NCI-H345 treated with DMSO at 0.1 percent for 48 hours (cell line): ENCODE data around the gene CST8.

Source experiments
- DNase-seq: peaks from one replicate; lab custom pipeline; 2025; ENCODE audit not compliant: unreplicated experiment; lab: John Stamatoyannopoulos, UW

The CST8 gene

DNA sequence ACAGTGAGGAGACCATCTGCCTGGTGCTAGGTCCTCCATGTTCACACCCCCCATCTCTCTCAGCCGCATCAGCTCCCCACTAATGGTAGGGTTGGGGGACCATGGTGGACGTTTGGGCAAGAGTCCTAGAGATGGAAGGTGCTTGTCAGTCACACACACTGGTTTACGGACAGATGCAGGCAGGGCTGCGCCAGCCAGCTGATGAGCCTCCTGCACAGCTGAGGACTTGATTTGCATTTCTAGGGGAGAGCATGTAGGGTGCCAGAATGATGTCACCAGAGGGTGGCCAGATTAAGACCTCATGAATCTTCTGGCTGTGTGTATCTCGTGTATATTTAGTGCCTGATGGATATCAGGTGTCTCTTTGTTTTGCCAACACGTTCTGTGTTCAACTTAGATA is 28.6 kb downstream of the CST8 start:
- DNase-seq: no peak

DNA sequence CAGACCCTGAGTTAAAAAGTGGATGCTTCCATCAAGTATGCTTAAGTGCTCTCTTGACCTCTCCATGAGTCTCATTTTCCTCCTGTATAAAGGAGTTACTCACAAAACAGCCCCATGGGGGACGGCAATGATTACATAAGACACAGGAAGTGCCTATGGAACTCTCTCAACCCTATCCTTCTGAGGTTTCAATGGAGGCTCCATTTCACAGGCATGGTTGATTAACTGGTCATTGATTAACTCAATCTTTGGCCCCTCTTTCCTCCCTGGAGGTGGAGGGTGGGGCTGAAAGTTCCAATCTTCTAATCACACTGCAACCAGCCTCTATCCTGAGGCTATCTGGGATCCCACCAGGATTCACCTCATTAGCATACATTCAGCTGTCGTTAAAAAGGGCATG is 29.3 kb downstream of the CST8 start:
- no peak for DNase-seq

DNA sequence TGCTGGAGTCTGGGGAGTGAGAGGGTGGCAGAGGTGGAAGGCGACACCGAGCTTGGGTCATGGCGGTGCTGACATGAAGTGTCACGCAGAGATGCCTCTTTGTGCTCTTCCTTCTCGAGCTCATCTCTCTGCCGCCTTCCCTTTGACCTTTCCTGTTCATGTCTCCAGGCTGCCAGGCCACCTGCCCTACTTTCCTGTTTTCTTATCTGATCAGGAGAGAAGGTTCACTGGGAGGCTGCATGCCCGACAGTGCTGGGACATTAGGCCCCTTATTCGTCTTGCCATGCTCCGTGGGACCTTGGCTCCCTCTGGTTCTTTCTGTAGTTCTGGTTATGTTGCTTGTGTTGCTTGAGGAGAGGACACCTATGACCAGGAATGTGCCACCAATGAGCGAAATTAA is 33.2 kb downstream of the CST8 start:
- no peak for DNase-seq

DNA sequence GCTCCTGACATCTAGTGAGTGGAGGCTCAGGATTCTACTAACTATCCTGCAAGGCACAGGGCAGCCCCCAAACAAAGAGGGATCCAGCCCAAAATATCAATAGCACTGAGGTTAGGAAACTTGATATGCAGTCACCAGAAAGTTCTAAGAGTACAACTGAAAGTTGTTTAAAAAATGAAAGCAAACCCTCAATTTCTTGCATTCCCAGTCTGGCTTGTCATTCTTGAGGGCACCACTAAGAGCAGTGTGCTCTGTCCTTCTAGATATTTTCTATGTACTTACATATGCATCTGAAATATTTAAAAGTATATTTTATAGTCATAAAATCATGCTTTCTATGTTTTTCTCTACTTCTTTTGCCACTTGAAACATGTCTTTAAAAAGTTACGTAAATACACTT is 35.9 kb downstream of the CST8 start:
- no peak for DNase-seq

DNA sequence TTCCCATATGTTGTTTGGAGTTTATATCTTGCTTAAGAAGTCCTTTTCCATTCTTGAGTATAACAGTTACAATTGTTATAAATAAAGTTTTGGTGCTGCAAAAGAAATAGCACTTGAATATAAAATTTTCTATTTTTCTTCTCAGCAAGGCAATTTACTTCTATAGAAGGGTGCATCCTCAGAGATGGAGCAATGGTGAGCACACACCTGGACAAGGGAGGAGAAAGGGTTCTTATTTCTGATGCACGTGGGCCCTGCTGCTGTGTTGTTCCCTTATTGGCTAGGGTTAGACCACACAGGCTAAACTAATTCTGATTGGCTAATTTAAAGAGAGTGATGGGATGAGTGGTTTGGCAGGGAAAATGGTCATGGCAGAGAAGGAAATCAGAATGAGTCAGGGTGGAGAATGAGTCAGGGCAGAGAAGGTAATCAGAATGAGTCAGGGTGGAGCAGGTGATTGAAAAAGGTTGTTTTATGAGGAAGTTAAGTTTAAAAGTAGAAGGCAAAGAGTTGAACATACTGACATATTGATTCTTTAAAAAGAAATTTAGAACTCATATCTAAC is 38.0 kb downstream of the CST8 start:
- DNase-seq: no peak

DNA sequence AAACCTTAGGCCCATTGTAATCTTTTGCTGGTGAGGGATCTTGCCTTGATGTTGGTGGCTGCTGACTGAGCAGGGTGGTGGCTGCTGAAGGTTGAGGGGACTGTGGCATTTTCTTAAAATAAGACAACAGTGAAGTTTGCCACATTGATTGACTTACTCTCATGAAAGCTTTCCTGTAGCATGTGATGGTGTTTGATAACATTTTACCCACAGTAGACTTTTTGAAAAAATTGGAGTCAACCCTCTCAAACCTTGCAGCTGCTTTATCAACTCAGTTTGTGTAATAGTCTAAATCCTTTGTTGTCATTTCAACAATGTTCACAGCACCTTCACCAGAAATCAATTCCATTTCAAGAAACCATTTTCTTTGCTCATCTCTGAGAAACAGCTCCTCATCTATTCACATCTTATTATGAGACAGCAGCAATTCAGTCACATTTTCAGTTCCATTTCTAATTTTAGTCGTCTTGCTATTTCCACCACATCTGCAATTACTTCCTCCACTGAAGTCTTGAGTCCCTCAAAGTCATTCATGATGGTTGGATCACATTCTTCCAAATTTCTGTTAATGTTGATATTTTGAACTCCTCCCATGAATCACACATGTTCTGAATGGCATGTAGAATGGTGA is 40.1 kb downstream of the CST8 start:
- DNase-seq: no peak

DNA sequence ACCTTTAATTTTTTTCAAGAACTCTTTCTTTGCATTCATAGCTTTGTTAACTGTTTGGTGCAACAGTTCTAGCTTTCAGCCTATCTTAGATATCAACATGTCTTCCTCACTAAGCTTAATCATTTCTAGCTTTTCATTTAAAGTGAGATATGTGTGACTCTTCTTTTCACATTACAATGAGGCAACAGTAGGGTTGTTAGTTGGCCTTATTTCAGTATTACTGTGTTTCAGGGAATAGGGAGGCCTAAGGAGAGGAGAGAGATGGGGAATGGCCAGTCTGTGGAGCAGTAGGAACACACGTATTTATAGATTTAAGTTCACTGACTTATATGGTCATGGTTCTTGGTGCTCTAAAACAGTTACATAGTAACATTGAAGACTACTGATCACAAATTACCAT is 41.6 kb downstream of the CST8 start:
- no peak for DNase-seq

DNA sequence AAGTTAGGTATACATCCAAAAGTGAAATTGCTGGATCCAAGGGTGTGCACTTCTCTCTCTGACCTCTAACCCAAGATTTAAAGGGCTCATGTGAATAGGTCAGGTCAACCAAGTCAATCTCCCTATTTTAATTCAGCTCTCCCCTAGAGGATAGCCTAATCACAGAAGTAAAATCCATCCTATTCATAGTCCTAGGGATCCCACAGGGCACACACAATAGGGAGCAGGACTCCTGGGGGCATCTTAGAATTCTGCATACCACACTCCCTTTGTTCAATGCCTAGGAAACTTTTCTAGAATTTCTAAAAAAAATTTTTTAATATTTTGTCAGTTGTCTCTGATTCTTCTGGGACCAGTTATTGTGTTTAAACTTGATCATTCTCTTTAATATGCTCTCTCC is 42.2 kb downstream of the CST8 start:
- no peak for DNase-seq

DNA sequence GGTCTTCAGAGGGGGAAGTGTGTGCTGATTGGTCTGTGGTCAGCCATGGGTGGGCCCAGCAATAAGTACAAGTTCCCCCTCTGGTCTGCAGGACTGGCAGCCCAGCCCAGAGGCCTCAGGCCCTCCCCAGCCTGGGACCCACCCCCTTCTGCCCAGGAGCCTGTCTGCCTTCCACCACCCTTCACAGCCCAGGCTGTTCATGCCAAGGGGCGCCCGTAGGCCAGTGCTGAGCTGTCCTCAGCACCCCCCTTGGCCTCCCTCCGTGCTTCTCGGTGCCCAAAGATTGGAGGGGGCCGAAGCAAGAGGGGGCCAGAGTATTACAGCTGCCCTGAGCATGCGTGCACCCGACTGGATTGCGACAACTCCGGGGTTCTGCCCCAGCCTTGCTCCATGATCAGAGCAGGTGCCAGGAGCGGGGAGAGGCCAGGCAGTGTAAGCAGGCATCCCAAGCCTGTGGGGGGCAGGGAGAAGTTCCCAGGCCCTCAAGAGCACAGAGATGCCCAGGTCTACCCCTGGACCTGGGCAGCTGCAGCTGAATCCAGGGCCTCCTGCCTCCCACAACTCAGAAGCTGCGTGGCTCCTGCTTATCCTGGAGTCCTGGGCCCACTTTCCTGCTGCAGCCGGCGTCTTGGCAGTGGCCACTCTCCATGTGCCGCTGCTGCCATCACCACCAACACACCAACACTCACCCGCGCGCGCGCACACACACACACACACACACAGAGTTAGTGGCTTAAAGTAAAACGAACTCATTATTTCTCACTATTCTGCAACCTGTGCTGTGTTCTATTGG is 44.1 kb downstream of the CST8 start:
- no peak for DNase-seq

DNA sequence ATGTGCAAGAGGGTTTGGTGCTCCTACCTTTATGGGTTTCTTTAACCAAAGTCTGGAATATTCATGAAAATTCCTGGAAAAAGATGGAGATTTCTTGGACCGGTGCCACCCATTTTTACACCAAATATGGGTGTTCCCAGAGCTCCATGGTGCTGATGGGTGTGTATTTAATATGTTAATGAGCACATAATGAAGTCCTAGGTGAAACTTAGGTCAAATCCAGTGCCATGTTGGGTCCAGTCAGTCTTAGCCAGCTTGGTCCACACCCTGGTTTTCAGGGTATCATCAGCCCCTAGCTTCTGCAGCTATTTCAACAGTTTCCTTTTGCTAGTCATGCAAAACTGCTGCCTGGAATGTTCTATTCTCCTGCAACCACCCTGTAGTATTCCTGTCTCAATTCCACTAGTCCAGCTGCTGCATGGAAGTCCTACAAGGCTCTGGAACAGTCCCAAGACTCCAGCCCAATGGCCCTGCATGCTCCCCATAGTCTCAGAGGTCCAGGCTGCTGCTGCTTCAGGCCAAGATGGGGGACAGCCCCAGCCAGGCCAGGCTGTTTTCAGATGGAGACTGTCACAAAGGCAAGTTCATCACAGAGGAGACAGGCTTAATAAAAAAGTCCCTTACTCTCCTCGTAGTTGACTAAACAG is 45.5 kb downstream of the CST8 start:
- no peak for DNase-seq

DNA sequence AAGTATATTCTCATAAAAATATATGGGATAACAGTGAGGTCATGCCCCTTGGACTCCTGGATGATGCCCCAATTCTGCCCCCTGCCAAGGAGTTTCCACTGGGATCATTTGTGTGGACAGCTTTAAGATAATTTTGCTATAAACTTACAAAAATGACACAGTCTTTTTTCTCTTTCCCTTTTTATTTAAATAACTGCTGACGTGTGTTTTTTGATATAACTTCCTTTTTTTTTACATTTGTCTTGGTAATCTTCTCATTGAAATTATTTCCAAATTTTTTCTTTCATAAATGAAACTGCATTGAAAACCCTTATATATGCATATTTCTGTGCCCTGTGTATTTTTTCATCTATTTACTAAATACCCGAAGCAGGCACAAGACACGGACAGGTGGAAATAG is 46.1 kb downstream of the CST8 start:
- no peak for DNase-seq

DNA sequence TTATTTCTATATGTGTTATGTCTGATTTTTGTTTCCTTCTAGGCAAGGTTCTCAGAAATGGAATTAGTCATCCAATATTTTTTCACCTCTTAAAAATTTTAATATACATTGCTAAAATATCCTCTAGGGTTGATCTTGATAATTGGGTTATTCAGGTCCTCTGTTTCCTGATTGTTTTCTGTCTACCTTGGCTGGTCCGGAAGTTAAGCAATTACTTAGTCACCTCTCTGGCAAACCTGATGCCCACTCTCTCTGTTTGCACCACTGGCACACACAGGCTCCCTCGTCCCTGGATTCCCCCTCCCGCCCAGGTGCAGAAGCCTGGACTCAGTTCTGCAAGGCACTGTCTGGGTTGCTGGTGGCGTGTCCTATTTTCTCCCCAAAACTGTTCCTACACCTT is 49.7 kb downstream of the CST8 start:
- no peak for DNase-seq

DNA sequence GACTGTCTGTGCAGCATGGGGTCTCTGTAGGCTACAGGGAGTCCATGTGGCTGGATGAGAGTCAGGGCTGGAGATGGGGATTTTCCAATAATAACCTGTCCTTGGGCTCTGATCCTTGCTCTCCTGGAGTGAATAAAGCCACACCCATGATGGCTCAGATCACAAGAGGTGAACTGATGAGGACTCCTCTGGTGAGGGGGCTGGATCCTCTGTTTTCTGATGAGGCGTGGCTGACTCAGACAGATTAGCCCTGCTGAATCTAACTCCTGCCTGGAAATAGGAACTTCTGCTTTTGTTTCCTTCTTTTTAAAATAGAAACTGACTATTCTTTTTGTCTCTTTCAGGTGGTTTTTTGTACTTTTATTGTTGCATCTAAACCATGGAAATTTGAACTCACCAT is 50.4 kb downstream of the CST8 start:
- no peak for DNase-seq

DNA sequence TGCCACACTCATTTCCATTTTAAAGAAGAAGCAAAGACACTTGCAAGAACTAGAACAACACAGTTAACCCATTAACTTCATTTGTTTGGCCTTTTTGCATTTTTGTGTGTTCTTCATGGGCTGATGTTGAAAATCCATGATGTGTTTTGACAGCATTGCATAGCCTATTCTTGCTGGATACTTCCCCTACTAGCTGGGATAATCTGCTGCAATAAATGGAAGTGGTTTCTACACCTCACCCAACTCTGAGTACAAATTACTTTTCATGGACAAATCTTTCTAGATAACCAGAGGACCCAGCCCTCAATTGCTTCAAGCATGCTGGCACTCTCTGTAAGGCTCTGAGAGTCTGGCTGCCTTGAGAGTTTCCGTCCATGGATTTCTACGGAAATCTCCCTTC is 50.9 kb downstream of the CST8 start:
- DNase-seq: no peak

DNA sequence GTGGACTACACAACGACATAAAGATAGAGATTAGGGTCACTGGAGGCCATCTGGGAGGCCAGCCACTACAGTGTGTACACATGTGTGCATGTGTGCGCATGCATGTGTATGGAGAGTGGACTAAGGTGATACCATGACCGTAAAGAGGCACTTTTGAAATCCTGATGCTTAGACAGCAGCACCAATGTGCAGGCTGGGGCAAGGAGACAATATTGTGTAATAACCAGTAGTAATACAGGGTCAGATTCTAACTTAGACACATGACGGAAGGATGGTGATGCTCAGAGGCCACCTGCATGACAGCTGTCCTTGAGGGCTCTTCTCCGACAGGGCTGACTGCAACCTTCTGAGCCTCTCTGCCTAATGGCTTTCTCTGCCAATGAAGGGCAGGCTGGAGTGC is 51.9 kb downstream of the CST8 start:
- DNase-seq: no peak

DNA sequence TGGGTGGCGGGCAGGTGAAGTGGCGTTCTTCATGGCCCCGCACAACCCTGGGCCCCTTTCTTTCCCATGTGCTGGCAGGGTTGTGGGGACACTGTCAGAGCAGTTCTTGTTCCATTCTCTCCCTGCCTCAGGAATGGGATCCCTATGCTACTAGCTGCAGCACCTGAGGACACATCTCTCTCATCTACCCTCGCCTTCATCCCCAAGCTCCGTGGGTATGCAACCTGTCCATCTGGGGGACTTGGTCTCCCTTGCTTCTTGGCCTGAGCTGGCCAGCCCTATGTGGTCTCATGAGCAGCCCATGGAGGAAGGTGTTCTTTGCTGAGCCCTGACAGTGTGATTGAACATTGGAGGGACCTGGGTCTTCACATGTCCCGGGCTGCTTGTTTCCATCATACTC is 53.2 kb downstream of the CST8 start:
- DNase-seq: no peak
